Uterus (tissue), 4 donors: ENCODE measurements around the gene CNNM3. TPM values are rescaled to one million over a fixed set of nuclear protein-coding genes. Genes with fewer than 3 reads are reported as not detected.
A peak's percentile ranks its signal among the peaks of the same experiment; 100 is the strongest.

Experiments
- DNase-seq, 2 donors: peaks; one replicate each; pipeline ENCODE4 v3.0.0-alpha.2; 2019 to 2020
- H3K27ac ChIP-seq, 2 donors: fragments of 200-600 bp; sonication (generic); 1 replicate in 1 of 2; 2 replicates in 1 of 2; pipeline ENCODE4 v1.5.1; 2016 to 2018
- H3K27me3 ChIP-seq, 2 donors: fragments of 200-600 bp; sonication (generic); one replicate each; pipeline ENCODE4 v1.5.1; 2018 to 2019; ENCODE audit warnings: control low read depth in 1 of 2
- H3K36me3 ChIP-seq, 2 donors: fragments of 200-600 bp; sonication (generic); one replicate each; pipeline ENCODE4 v1.5.1; 2019; ENCODE audit warnings: control low read depth in 1 of 2
- H3K4me1 ChIP-seq, 2 donors: fragments of 200-600 bp; sonication (generic); one replicate each; pipeline ENCODE4 v1.5.1; 2018 to 2019; ENCODE audit warnings: control low read depth in 1 of 2
- H3K4me3 ChIP-seq, 2 donors: fragments of 200-600 bp; sonication (generic); 1 replicate in 1 of 2; 2 replicates in 1 of 2; pipeline ENCODE4 v1.5.1; 2018 to 2019; ENCODE audit warnings: mild to moderate bottlenecking in 1 of 2
- H3K9me3 ChIP-seq, 2 donors: fragments of 200-600 bp; sonication (generic); one replicate each; pipeline ENCODE4 v1.5.1; 2019; ENCODE audit warnings: control low read depth in 1 of 2
- CTCF ChIP-seq, 4 experiments: fragments of 200-600 bp in 2 of 4; fragments of 450-650 bp in 2 of 4; sonication (generic) in 2 of 4; IDR thresholded peaks; one replicate each; pipeline ENCODE4 v1.5.1; 2016 to 2019; ENCODE audit warnings: antibody characterized with exemption in 4 of 4, mild to moderate bottlenecking in 2 of 4, moderate library complexity in 1 of 4
- POLR2A ChIP-seq, 2 donors: fragments of 450-650 bp; IDR thresholded peaks; one replicate each; pipeline ENCODE4 v1.6.1; 2016; ENCODE audit warnings: antibody characterized with exemption in 2 of 2, mild to moderate bottlenecking in 1 of 2, moderate library complexity in 1 of 2
- intact Hi-C: fragments of 100-400 bp; cut with DNase I; formaldehyde crosslinking; loops from one replicate; pipeline ENCODE4 v1.15.1; 2023; ENCODE audit warnings: low total_unique reads
- total RNA-seq, 4 donors: library from RNA; depleted of rRNA in 3 of 4; stranded (reverse); fragments of >200 nt in 3 of 4; gene quantifications; one replicate each; pipeline versions ENCODE4 v1.1.0 to v1.2.4, GENCODE V29; 2014 to 2023
- donor health status: DM: yes; HTN: yes; CAD: no.

Gene CNNM3
- total RNA-seq = 10 to 100 TPM in 2 of 4 donors, 1 to 10 TPM in 2; 1.5 to 21.1 (median 11.2) TPM

GRCh38 chr2:96816127-96816835, at the start of gene CNNM3:
Gene CNNM3 (plus strand): TSS chr2:96816268. CDS start chr2:96816278, 10 bp downstream.
- intact Hi-C loops = loop anchor here (10.0 kb wide), 1 partner anchor 51 kb away; the partner anchor contains the start of gene CNNM4
- Histone ChIP-seq H3K9me3 (no peaks in the 10 kb centered on the region), H3K27ac (peak within 1 kb of the TSS; percentile 94 to 98), H3K4me1 (peaks cover 10 to 25% of the 10 kb centered on the region in 2 donors), H3K36me3 (no peaks in the 10 kb centered on the region), H3K4me3 (peak within 1 kb of the TSS; percentile 59 to 93), H3K27me3 (no peaks in the 10 kb centered on the region)
- DNase-seq = peak; percentile 95
- TF ChIP-seq POLR2A (IDR thresholded peaks at IDR 0.05) (peak; percentile 77 to 89), CTCF (IDR thresholded peaks at IDR 0.05) (peak; percentile 57 to 83 (median 71))

- Histone ChIP-seq H3K36me3 (no peaks in the 10 kb centered on the region), H3K27me3 (no peaks in the 10 kb centered on the region), H3K27ac (no peak overlapping the region), H3K4me1 (peaks cover 0 to 4% of the 10 kb centered on the region in 2 donors), H3K9me3 (no peaks in the 10 kb centered on the region), H3K4me3 (no peak overlapping the region)
- no peak for TF ChIP-seq CTCF (IDR thresholded peaks at IDR 0.05)
- TF ChIP-seq POLR2A (IDR thresholded peaks at IDR 0.05) = no peak
- intact Hi-C loops = loop anchor here (10.0 kb wide), 2 partner anchors 47 to 97 kb away; partner anchors contain the start of gene CNNM3
- no peak for DNase-seq
Measured at GRCh38 chr2:96767135-96767871, 48.8 kb upstream of the CNNM3 start.

- DNase-seq = no peak
Measured at GRCh38 chr2:96768083-96768561, 47.9 kb upstream of the CNNM3 start.

GRCh38 chr2:96769814-96770213, 46.3 kb upstream of the CNNM3 start:
- Histone ChIP-seq H3K4me3 (no peak overlapping the region), H3K4me1 (no peaks in the 10 kb centered on the region), H3K36me3 (no peaks in the 10 kb centered on the region), H3K27me3 (no peaks in the 10 kb centered on the region), H3K27ac (no peak overlapping the region), H3K9me3 (no peaks in the 10 kb centered on the region)
- no peak for DNase-seq
- TF ChIP-seq CTCF (IDR thresholded peaks at IDR 0.05) = no peak
- intact Hi-C loops = loop anchor here (10.0 kb wide), 2 partner anchors 45 to 95 kb away; partner anchors contain the start of gene CNNM3

More at GRCh38 chr2:96768083-96768561, 47.9 kb upstream of the CNNM3 start:
- no peaks in the 10 kb centered on the region for H3K36me3 ChIP-seq
- no peak overlapping the region for H3K4me3 ChIP-seq
- H3K27ac ChIP-seq = no peak overlapping the region
- no peaks in the 10 kb centered on the region for H3K4me1 ChIP-seq
- no peak for TF ChIP-seq CTCF (IDR thresholded peaks at IDR 0.05)
- TF ChIP-seq POLR2A (IDR thresholded peaks at IDR 0.05) = no peak
- intact Hi-C loops = loop anchor here (10.0 kb wide), 2 partner anchors 47 to 97 kb away; partner anchors contain the start of gene CNNM3
- no peaks in the 10 kb centered on the region for H3K27me3 ChIP-seq
- no peaks in the 10 kb centered on the region for H3K9me3 ChIP-seq
